Right renal cortex interstitium (tissue), 3 donors: ENCODE data around the gene NUP93. TPM values are rescaled to one million over a fixed set of nuclear protein-coding genes. Genes with fewer than 3 reads are reported as not detected.
"Not testable (repeated sequence)": the region's sequence is repeated elsewhere in the genome, so short reads cannot be mapped to it uniquely, and the experiment has no call there.

Experiments used
- DNase-seq, 3 donors: peaks; one replicate each; pipeline ENCODE4 v3.0.0-alpha.2; 2013; ENCODE audit warnings: low read depth in 3 of 3, low spot score in 2 of 3
- polyA plus RNA-seq, 3 donors: library from polyadenylated mRNA; unstranded; fragments of 120-200 nt; gene quantifications; one replicate each; pipeline ENCODE4 v1.2.1, GENCODE V29; 2013; ENCODE audit not compliant: insufficient read length in 3 of 3

NUP93 gene
- polyA plus RNA-seq, 3 donors = 78.0 to 85.4 (median 81.1) TPM

- DNase-seq = no peak
Measured at GRCh38 chr16:56864960-56865359, 135.0 kb downstream of the NUP93 start, which contains the start of gene SLC12A3. SLC12A3 (plus strand) TSS chr16:56865207; CDS start chr16:56865236, 29 bp downstream.

GRCh38 chr16:56865394-56866062, 135.6 kb downstream of the NUP93 start:
- no peak for DNase-seq

- no peak for DNase-seq
Measured at GRCh38 chr16:56866955-56867830, 137.3 kb downstream of the NUP93 start.

- no peak for DNase-seq
Measured at GRCh38 chr16:56868175-56868574, 138.2 kb downstream of the NUP93 start.

GRCh38 chr16:56868766-56869165, 138.8 kb downstream of the NUP93 start:
- not testable (repeated sequence) for DNase-seq

- DNase-seq = no peak
Measured at GRCh38 chr16:56869513-56870275, 139.8 kb downstream of the NUP93 start.

GRCh38 chr16:56870276-56870888, 140.5 kb downstream of the NUP93 start:
- no peak for DNase-seq

GRCh38 chr16:56871172-56871593, 141.3 kb downstream of the NUP93 start:
- DNase-seq = no peak

GRCh38 chr16:56872863-56873391, 143.0 kb downstream of the NUP93 start:
- no peak for DNase-seq

GRCh38 chr16:56874800-56875199, 144.9 kb downstream of the NUP93 start:
- DNase-seq = no peak

GRCh38 chr16:56876048-56876447, 146.1 kb downstream of the NUP93 start:
- DNase-seq = no peak

- DNase-seq = no peak
Measured at GRCh38 chr16:56877486-56878182, 147.7 kb downstream of the NUP93 start.

- no peak for DNase-seq
Measured at GRCh38 chr16:56878282-56878854, 148.4 kb downstream of the NUP93 start.

GRCh38 chr16:56879276-56879675, 149.3 kb downstream of the NUP93 start:
- DNase-seq = no peak

- DNase-seq = no peak
Measured at GRCh38 chr16:56880176-56880575, 150.2 kb downstream of the NUP93 start.

- DNase-seq = no peak
Measured at GRCh38 chr16:56880685-56881084, 150.8 kb downstream of the NUP93 start.

- no peak for DNase-seq
Measured at GRCh38 chr16:56882077-56882800, 152.3 kb downstream of the NUP93 start.

- no peak for DNase-seq
Measured at GRCh38 chr16:56883586-56883985, 153.7 kb downstream of the NUP93 start.
